Endodermal cell (in vitro differentiated cells): ENCODE measurements around the gene RNF41. TPM values are rescaled to one million over a fixed set of nuclear protein-coding genes. Genes with fewer than 3 reads are reported as not detected.
A peak's percentile ranks its signal among the peaks of the same experiment; 100 is the strongest.

Experiments
- DNase-seq: peaks from one replicate; pipeline ENCODE4 v3.0.0-alpha.2; 2017
- H3K27ac ChIP-seq: 2 replicates; pipeline ENCODE4 v1.5.1; 2013; ENCODE audit warnings: mild to moderate bottlenecking, low read depth, low read length, moderate library complexity
- H3K27me3 ChIP-seq: 2 replicates; pipeline ENCODE4 v1.6.1; 2013; ENCODE audit warnings: mild to moderate bottlenecking, low read length, moderate library complexity; ENCODE audit not compliant: insufficient read depth, control insufficient read depth, poor library complexity, severe bottlenecking
- H3K36me3 ChIP-seq: 2 replicates; pipeline ENCODE4 v1.7.0; 2013; ENCODE audit warnings: mild to moderate bottlenecking, low read length, moderate library complexity; ENCODE audit not compliant: control insufficient read depth, insufficient read depth
- H3K4me1 ChIP-seq: one replicate; pipeline ENCODE4 v1.7.0; 2013; ENCODE audit warnings: low read length; ENCODE audit not compliant: control insufficient read depth, insufficient read depth
- H3K4me3 ChIP-seq: 2 replicates; pipeline ENCODE4 v1.5.1; 2013; ENCODE audit warnings: mild to moderate bottlenecking, low read length, moderate library complexity
- H3K9ac ChIP-seq: 2 replicates; pipeline ENCODE4 v1.6.1; 2013; ENCODE audit warnings: mild to moderate bottlenecking, low read length, moderate library complexity; ENCODE audit not compliant: poor library complexity, severe bottlenecking; ENCODE audit errors: extremely low read depth
- H3K9me3 ChIP-seq: 2 replicates; pipeline ENCODE4 v1.6.1; 2013; ENCODE audit warnings: mild to moderate bottlenecking, low read length, moderate library complexity; ENCODE audit not compliant: control insufficient read depth
- H3K27ac Mint-ChIP-seq: 2 replicates; pipeline ENCODE4 v1.8.0; 2020; ENCODE audit warnings: mixed read lengths
- H3K27me3 Mint-ChIP-seq: 2 replicates; pipeline ENCODE4 v1.8.0; 2021; ENCODE audit warnings: mild to moderate bottlenecking, mixed read lengths; ENCODE audit not compliant: insufficient read depth
- H3K36me3 Mint-ChIP-seq: 2 replicates; pipeline ENCODE4 v1.8.0; 2020; ENCODE audit warnings: low read depth, mixed read lengths
- H3K4me1 Mint-ChIP-seq: 2 replicates; pipeline ENCODE4 v1.8.0; 2020; ENCODE audit warnings: mixed read lengths
- H3K4me3 Mint-ChIP-seq: 2 replicates; pipeline ENCODE4 v1.8.0; 2020; ENCODE audit warnings: mild to moderate bottlenecking, moderate library complexity, mixed read lengths
- H3K9me3 Mint-ChIP-seq: 2 replicates; pipeline ENCODE4 v1.8.0; 2020; ENCODE audit warnings: mild to moderate bottlenecking, mixed read lengths
- WGBS, 2 experiments: methylation state at CpG; one replicate each; pipeline versions ENCODE4 v1.1.5 to v1.1.7; 2013; ENCODE audit warnings: missing lambda C conversion rate in 2 of 2, mixed read lengths in 1 of 2; ENCODE audit not compliant: insufficient coverage in 1 of 2, insufficient read length in 1 of 2; 5-methylcytosine and 5-hydroxymethylcytosine counted together
- total RNA-seq, 2 donors: library from RNA; stranded (reverse); fragmentation: NEBNext Ultra II Directional in 1 of 2; extraction: Animal tissue kit (Norgen Biotek cat#: 25700) in 1 of 2; gene quantifications; 2 replicates in 1 of 2; 3 replicates in 1 of 2; pipeline ENCODE4 v1.2.1, GENCODE V29; 2021
- TF ChIP-seq, protein P1 (sequence below): fragments of 200-600 bp; sonication (generic); conservative IDR thresholded peaks from 2 replicates; pipeline ENCODE4 v1.5.0; 2021; ENCODE audit warnings: antibody characterized with exemption, mild to moderate bottlenecking

The RNF41 gene
- total RNA-seq, 2 donors from 2014 or later, result 45.8 to 48.9 TPM

DNA sequence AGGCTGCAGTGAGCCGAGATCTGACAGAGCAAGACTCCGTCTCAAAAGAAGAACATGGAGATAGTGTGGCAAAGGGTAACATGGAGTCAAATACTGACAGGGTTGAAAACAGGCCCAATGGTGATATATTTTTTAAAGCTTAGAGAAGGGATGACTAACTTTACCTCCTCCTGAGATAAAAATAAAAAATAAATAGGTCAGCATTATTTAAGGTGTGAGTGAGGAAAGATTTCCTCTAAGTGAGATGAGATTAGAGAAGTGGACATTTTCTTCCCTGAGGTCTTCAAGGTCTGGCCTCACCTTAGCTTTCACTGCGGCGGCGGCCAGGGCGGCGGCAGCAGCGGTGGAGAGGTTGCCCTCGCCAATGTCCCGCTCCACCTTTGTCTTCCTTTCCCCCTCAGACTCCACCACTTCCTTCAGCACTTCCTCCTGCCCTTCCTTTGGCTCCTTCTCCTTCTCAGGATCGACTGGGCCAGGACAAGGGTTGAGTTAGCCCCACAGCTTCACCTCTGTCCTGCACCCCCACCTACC is 52.4 kb downstream of the RNF41 start:
- Histone ChIP-seq H3K36me3 (peaks cover 89% of the 10 kb centered on the region), H3K9ac (no peak overlapping the region), H3K9me3 (no peaks in the 10 kb centered on the region), H3K27ac (no peak overlapping the region), H3K4me3 (no peak overlapping the region), H3K27me3 (no peaks in the 10 kb centered on the region), H3K4me1 (no peaks in the 10 kb centered on the region)
- Mint-ChIP-seq H3K27me3 (no peaks in the 10 kb centered on the region), H3K4me3 (no peak overlapping the region), H3K27ac (no peak overlapping the region), H3K36me3 (peaks cover 85% of the 10 kb centered on the region), H3K4me1 (no peaks in the 10 kb centered on the region), H3K9me3 (no peaks in the 10 kb centered on the region)
- no peak for DNase-seq
- TF ChIP-seq, protein P1, sequence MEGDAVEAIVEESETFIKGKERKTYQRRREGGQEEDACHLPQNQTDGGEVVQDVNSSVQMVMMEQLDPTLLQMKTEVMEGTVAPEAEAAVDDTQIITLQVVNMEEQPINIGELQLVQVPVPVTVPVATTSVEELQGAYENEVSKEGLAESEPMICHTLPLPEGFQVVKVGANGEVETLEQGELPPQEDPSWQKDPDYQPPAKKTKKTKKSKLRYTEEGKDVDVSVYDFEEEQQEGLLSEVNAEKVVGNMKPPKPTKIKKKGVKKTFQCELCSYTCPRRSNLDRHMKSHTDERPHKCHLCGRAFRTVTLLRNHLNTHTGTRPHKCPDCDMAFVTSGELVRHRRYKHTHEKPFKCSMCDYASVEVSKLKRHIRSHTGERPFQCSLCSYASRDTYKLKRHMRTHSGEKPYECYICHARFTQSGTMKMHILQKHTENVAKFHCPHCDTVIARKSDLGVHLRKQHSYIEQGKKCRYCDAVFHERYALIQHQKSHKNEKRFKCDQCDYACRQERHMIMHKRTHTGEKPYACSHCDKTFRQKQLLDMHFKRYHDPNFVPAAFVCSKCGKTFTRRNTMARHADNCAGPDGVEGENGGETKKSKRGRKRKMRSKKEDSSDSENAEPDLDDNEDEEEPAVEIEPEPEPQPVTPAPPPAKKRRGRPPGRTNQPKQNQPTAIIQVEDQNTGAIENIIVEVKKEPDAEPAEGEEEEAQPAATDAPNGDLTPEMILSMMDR, result no peak
- 95 to 100% methylated on average over 2 to 11 of the region's 11 CpGs for WGBS, 2 experiments

DNA sequence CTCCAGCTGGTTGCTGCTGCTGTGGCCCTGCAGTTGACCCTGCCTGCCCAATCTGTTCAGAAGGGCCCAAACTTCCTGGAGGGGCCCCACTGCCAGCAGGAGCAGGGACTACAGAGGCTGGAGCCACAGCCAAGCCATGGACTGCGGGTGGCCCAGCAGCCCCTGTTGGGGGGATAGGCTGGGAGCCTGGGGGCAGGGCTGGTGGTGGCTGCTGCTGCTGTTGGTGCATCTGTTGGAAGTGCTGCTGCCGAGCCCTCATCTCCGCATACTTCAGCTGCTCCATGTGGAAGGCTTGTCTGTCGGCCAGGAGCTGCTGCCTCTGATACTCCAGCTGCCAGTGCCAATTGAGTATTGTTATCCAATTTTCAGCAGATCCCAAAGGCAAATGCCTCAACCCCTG is 56.4 kb downstream of the RNF41 start:
- Histone ChIP-seq H3K9ac (no peak overlapping the region), H3K27ac (no peak overlapping the region), H3K4me1 (peaks cover 5% of the 10 kb centered on the region), H3K4me3 (no peak overlapping the region), H3K27me3 (no peaks in the 10 kb centered on the region), H3K9me3 (no peaks in the 10 kb centered on the region), H3K36me3 (peaks cover 86% of the 10 kb centered on the region)
- Mint-ChIP-seq H3K27me3 (no peaks in the 10 kb centered on the region), H3K9me3 (no peaks in the 10 kb centered on the region), H3K27ac (peak overlapping the region; percentile 6), H3K36me3 (peaks cover 73% of the 10 kb centered on the region), H3K4me1 (peaks cover 26% of the 10 kb centered on the region), H3K4me3 (no peak overlapping the region)
- TF ChIP-seq, protein P1, result no peak
- WGBS, 2 experiments, result 90 to 91% methylated on average over 3 to 4 of the region's 4 CpGs
- DNase-seq, result peak; percentile 73

DNA sequence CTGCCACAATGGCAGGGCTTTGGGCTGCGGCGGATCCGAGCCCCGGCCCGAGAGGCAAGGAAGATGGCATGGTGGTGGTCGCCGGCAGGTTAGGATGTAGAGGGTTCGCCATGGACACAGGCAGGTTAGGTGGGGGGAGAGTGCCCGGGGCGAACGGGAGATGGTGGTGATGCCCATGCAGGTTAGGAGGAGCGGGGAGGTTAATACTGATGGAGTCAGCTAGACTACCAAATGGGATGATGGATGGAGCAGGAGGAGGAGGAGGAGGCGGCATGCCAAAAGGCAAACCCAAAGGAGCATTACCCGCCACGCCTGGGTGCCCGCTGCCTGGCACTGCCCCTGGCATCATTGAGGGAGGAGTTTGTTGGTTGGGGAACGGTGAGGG is 57.4 kb downstream of the RNF41 start:
- Histone ChIP-seq H3K27me3 (no peaks in the 10 kb centered on the region), H3K27ac (no peak overlapping the region), H3K4me1 (peaks cover 8% of the 10 kb centered on the region), H3K9ac (no peak overlapping the region), H3K36me3 (peaks cover 86% of the 10 kb centered on the region), H3K4me3 (no peak overlapping the region), H3K9me3 (no peaks in the 10 kb centered on the region)
- TF ChIP-seq, protein P1, result no peak
- no peak overlapping the region for H3K27ac Mint-ChIP-seq
- no peak overlapping the region for H3K4me3 Mint-ChIP-seq
- 92 to 95% methylated on average over 10 to 17 of the region's 17 CpGs for WGBS, 2 experiments
- no peaks in the 10 kb centered on the region for H3K27me3 Mint-ChIP-seq
- H3K9me3 Mint-ChIP-seq, result no peaks in the 10 kb centered on the region
- peaks cover 36% of the 10 kb centered on the region for H3K4me1 Mint-ChIP-seq
- peaks cover 73% of the 10 kb centered on the region for H3K36me3 Mint-ChIP-seq
- no peak for DNase-seq
